SK-N-SH treated with all-trans-retinoic acid at 6 μM for 48 hours (cell line): Measurements from ENCODE around the gene NPPA.

Experiments
- ESRRG ChIP-seq: fragments of 250-450 bp; sonication (Bioruptor Pico); IDR thresholded peaks from 2 replicates; pipeline ENCODE4 v1.6.1; 2021; ENCODE audit warnings: mild to moderate bottlenecking
- OSR1 ChIP-seq: fragments of 250-450 bp; sonication (Bioruptor Pico); IDR thresholded peaks from 2 replicates; pipeline ENCODE4 v1.8.0; 2022; ENCODE audit warnings: moderate library complexity, mild to moderate bottlenecking, inconsistent platforms
- ZFP3 ChIP-seq: fragments of 250-450 bp; sonication (Bioruptor Pico); IDR thresholded peaks from 2 replicates; pipeline ENCODE4 v1.5.0; 2020; ENCODE audit warnings: mild to moderate bottlenecking, moderate library complexity
- TF ChIP-seq, protein P1 (sequence below): fragments of 250-450 bp; sonication (Bioruptor Pico); IDR thresholded peaks from 2 replicates; pipeline ENCODE4 v1.8.0; 2021; ENCODE audit warnings: low read depth, mild to moderate bottlenecking, moderate library complexity, borderline replicate concordance

DNA sequence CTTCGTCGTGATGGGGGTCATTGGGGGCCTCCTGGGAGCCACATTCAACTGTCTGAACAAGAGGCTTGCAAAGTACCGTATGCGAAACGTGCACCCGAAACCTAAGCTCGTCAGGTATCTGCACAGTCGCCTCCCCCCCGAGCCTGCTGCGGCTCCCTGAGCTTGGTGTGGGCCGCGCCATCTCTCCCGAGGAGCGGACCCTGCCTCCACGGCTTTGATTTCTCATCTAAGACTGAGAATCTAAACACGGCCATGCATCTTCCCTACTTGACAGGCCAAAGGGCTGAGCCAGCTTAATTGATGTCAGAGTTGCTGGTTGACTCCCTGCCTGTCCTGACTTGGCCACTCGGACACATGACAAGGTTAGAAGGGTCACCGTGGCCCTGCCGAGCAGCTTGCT lies 19.1 kb downstream of the NPPA start:
- TF ChIP-seq ESRRG (CRISPR knock-in tag) = no peak
- no peak for TF ChIP-seq ZFP3 (CRISPR knock-in tag)
- TF ChIP-seq OSR1 (CRISPR knock-in tag) = no peak
- TF ChIP-seq, protein P1, sequence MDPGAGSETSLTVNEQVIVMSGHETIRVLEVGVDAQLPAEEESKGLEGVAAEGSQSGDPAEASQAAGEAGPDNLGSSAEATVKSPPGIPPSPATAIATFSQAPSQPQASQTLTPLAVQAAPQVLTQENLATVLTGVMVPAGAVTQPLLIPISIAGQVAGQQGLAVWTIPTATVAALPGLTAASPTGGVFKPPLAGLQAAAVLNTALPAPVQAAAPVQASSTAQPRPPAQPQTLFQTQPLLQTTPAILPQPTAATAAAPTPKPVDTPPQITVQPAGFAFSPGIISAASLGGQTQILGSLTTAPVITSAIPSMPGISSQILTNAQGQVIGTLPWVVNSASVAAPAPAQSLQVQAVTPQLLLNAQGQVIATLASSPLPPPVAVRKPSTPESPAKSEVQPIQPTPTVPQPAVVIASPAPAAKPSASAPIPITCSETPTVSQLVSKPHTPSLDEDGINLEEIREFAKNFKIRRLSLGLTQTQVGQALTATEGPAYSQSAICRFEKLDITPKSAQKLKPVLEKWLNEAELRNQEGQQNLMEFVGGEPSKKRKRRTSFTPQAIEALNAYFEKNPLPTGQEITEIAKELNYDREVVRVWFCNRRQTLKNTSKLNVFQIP (CRISPR knock-in tag) = no peak
